PC-9 (cell line): ENCODE measurements around the gene RPEL1. TPM values are rescaled to one million over a fixed set of nuclear protein-coding genes. Genes with fewer than 3 reads are reported as not detected.

ENCODE experiments used
- BruUV-seq: library from RNA; stranded (reverse); fragments of 400-500 nt; replicated peaks from 2 replicates; lab custom pipeline; 2021; lab: Mats Ljungman, UMichigan
- CTCF ChIA-PET: fragments of 300-600 bp; sonication (Branson Sonifier 250); formaldehyde crosslinking; loops from one replicate; lab custom pipeline; 2022; ENCODE audit warnings: antibody characterized with exemption; lab: Charles Lee
- POLR2A ChIA-PET: fragments of 300-600 bp; sonication (Branson Sonifier 250); formaldehyde crosslinking; loops from one replicate; lab custom pipeline; 2022; ENCODE audit warnings: antibody characterized with exemption; ENCODE audit not compliant: unreplicated experiment; lab: Charles Lee
- DNase-seq, 2 experiments: peaks; one replicate each; pipeline versions ENCODE4 v3.0.0 to v3.0.0-alpha.2; 2015 to 2022; ENCODE audit warnings: mixed read lengths in 1 of 2
- H2AFZ ChIP-seq: fragments of 200-600 bp; sonication (generic); 2 replicates; pipeline ENCODE4 v1.8.1; 2017; ENCODE audit warnings: antibody characterized with exemption
- H3F3A ChIP-seq: fragments of 200-600 bp; sonication (generic); 2 replicates; pipeline ENCODE4 v1.8.1; 2017; ENCODE audit warnings: antibody characterized with exemption, mild to moderate bottlenecking, low read depth; ENCODE audit not compliant: insufficient read depth
- H3K27ac ChIP-seq: fragments of 200-600 bp; sonication (generic); 2 replicates; pipeline ENCODE4 v1.6.1; 2016; ENCODE audit warnings: mixed run types
- H3K27me3 ChIP-seq: fragments of 200-600 bp; sonication (generic); 2 replicates; pipeline ENCODE4 v1.6.1; 2016; ENCODE audit warnings: low read depth, mixed run types; ENCODE audit not compliant: insufficient read depth
- H3K36me3 ChIP-seq: fragments of 200-600 bp; sonication (generic); 2 replicates; pipeline ENCODE4 v1.6.1; 2016; ENCODE audit warnings: low read depth, mixed run types
- H3K4me1 ChIP-seq: fragments of 200-600 bp; sonication (generic); replicated peaks from 2 replicates; pipeline ENCODE4 v1.6.1; 2016; ENCODE audit warnings: mixed run types; ENCODE audit not compliant: insufficient read depth
- H3K4me2 ChIP-seq: fragments of 200-600 bp; sonication (generic); 2 replicates; pipeline ENCODE4 v1.6.1; 2017; ENCODE audit warnings: mixed run types
- H3K4me3 ChIP-seq: fragments of 200-600 bp; sonication (generic); 2 replicates; pipeline ENCODE4 v1.6.1; 2016; ENCODE audit warnings: mixed run types
- H3K79me2 ChIP-seq: fragments of 200-600 bp; sonication (generic); 2 replicates; pipeline ENCODE4 v1.6.1; 2017; ENCODE audit warnings: low read depth, mixed run types
- H3K9me2 ChIP-seq: fragments of 200-600 bp; sonication (generic); 2 replicates; pipeline ENCODE4 v1.8.1; 2017; ENCODE audit warnings: mild to moderate bottlenecking; ENCODE audit not compliant: insufficient read depth
- H3K9me3 ChIP-seq: fragments of 200-600 bp; sonication (generic); 2 replicates; pipeline ENCODE4 v1.8.1; 2016; ENCODE audit warnings: low read depth; ENCODE audit not compliant: insufficient read depth
- H4K20me1 ChIP-seq: fragments of 200-600 bp; sonication (generic); 2 replicates; pipeline ENCODE4 v1.8.1; 2017; ENCODE audit not compliant: insufficient read depth
- CTCF ChIP-seq: fragments of 200-600 bp; sonication (generic); conservative IDR thresholded peaks from 2 replicates; pipeline ENCODE4 v1.6.1; 2017; ENCODE audit warnings: mixed run types, antibody characterized with exemption, mild to moderate bottlenecking, moderate library complexity
- EZH2 ChIP-seq: fragments of 200-600 bp; sonication (generic); IDR thresholded peaks from 2 replicates; pipeline ENCODE4 v1.8.0; 2017; ENCODE audit warnings: antibody characterized with exemption, low read depth
- intact Hi-C: fragments of 100-400 bp; cut with micrococcal nuclease; formaldehyde crosslinking; loops from one replicate; pipeline ENCODE4 v1.10.0; 2022; ENCODE audit not compliant: unreplicated experiment
- total RNA-seq: library from RNA; stranded (reverse); gene quantifications from 2 replicates; pipeline ENCODE4 v1.2.3, GENCODE V29; 2021

Gene RPEL1
- total RNA-seq, 1 experiment from 2014 or later, result not detected

- Histone ChIP-seq H3K4me2 (peak overlapping the region; percentile 31; the same call in 1 of the 2 replicates), H3F3A (peaks cover 22% of the 10 kb centered on the region)
- CTCF ChIA-PET, result no interaction called here
Observed at GRCh38 chr10:103273041-103273441, 27.4 kb downstream of the RPEL1 start.

GRCh38 chr10:103276251-103276895, 30.7 kb downstream of the RPEL1 start:
- no peaks in the 10 kb centered on the region for H3K36me3 ChIP-seq
- H3K9me3 ChIP-seq, result no peaks in the 10 kb centered on the region
- DNase-seq, result no peak
- no peaks in the 10 kb centered on the region for H3K9me2 ChIP-seq
- intact Hi-C loops, result loop anchor here (5.0 kb wide), 1 partner anchor 34 kb away; no protein-coding TSS in a partner anchor
- BruUV-seq, result no TSS peak
- no peak for TF ChIP-seq EZH2
- TF ChIP-seq CTCF, result no peak
- H3K4me3 ChIP-seq, result no peak overlapping the region
- H3K79me2 ChIP-seq, result peaks cover 8% of the 10 kb centered on the region; the same call in 1 of the 2 replicates
- H4K20me1 ChIP-seq, result no peaks in the 10 kb centered on the region
- no peak overlapping the region for H3K27ac ChIP-seq
- CTCF ChIA-PET, result no interaction called here
- no peaks in the 10 kb centered on the region for H3K27me3 ChIP-seq
- peak overlapping the region; percentile 80 for H3K4me2 ChIP-seq
- peaks cover 29% of the 10 kb centered on the region for H3K4me1 ChIP-seq
- peaks cover 22% of the 10 kb centered on the region for H3F3A ChIP-seq
- H2AFZ ChIP-seq, result no peak overlapping the region
- POLR2A ChIA-PET, result no interaction called here

More at GRCh38 chr10:103273041-103273441, 27.4 kb downstream of the RPEL1 start:
- POLR2A ChIA-PET, result interaction anchor here (0.8 kb wide), 1 partner anchor 170 kb away, joined by 5 read pairs; no protein-coding TSS in a partner anchor
- Histone ChIP-seq H3K9me3 (no peaks in the 10 kb centered on the region), H3K4me3 (no peak overlapping the region), H3K79me2 (no peaks in the 10 kb centered on the region; the same call in 1 of the 2 replicates), H3K4me1 (peaks cover 24% of the 10 kb centered on the region), H3K27ac (peak overlapping the region; percentile 13; the same call in 1 of the 2 replicates), H3K9me2 (no peaks in the 10 kb centered on the region), H4K20me1 (no peaks in the 10 kb centered on the region), H3K27me3 (no peaks in the 10 kb centered on the region), H3K36me3 (no peaks in the 10 kb centered on the region), H2AFZ (no peak overlapping the region)
- intact Hi-C loops, result no loop called here
- DNase-seq, result peak; percentile 75 to 95
- BruUV-seq, result no TSS peak
- TF ChIP-seq CTCF (no peak), EZH2 (no peak)

- H3K9me3 ChIP-seq, result no peaks in the 10 kb centered on the region
- peaks cover 29% of the 10 kb centered on the region for H3K4me1 ChIP-seq
- no peak within 1 kb of the TSS for H3K27ac ChIP-seq
- peak within 1 kb of the TSS; percentile 75 for H2AFZ ChIP-seq
- no peaks in the 10 kb centered on the region for H3K36me3 ChIP-seq
- TF ChIP-seq EZH2 (no peak), CTCF (no peak)
- POLR2A ChIA-PET, result no interaction called here
- DNase-seq, result peak; percentile 49 to 55
- peak within 1 kb of the TSS; percentile 55 for H3K4me3 ChIP-seq
- intact Hi-C loops, result loop anchor here (5.0 kb wide), 1 partner anchor 35 kb away; no protein-coding TSS in a partner anchor
- no peaks in the 10 kb centered on the region for H3K27me3 ChIP-seq
- TSS peak; percentile 31 for BruUV-seq
- peaks cover 22% of the 10 kb centered on the region for H3F3A ChIP-seq
- H3K79me2 ChIP-seq, result peaks cover 8% of the 10 kb centered on the region; the same call in 1 of the 2 replicates
- H3K4me2 ChIP-seq, result peak within 1 kb of the TSS; percentile 80
- CTCF ChIA-PET, result interaction anchor here (0.6 to 1.1 kb wide), 3 partner anchors 29 to 775 kb away, joined by 3 read pairs; partner anchors contain the start of genes ACTR1A and CNNM2
- H4K20me1 ChIP-seq, result no peaks in the 10 kb centered on the region
- H3K9me2 ChIP-seq, result no peaks in the 10 kb centered on the region
Observed at GRCh38 chr10:103276896-103277712, 31.4 kb downstream of the RPEL1 start, which contains the start of gene INA. Gene INA, plus strand, starts transcription at chr10:103277138. Its CDS starts 74 bp downstream, at chr10:103277212.
